ENCODE data around the gene SFI1.
A peak's percentile ranks its signal among the peaks of the same experiment; 100 is the strongest.

Gene SFI1

GRCh38 chr22:31622980-31623379 is 126.6 kb downstream of the SFI1 start:
- Mint-ChIP-seq H3K4me3 (no peak overlapping the region), H3K27me3 (ENCODE audit: low read depth) (no peaks in the 10 kb centered on the region), H3K9me3 (no peaks in the 10 kb centered on the region), H3K36me3 (ENCODE audit: low read depth) (peaks cover 10% of the 10 kb centered on the region), H3K27ac (no peak overlapping the region), H3K4me1 (peaks cover 31% of the 10 kb centered on the region)
- no peak for TF ChIP-seq CTCF (IDR thresholded peaks at IDR 0.05; ENCODE audit: unreplicated experiment in 3 of 3)

- no peaks in the 10 kb centered on the region for H3K27me3 Mint-ChIP-seq (ENCODE audit: low read depth)
- TF ChIP-seq CTCF (IDR thresholded peaks at IDR 0.05; ENCODE audit: unreplicated experiment in 3 of 3), result no peak
- peaks cover 37% of the 10 kb centered on the region for H3K4me1 Mint-ChIP-seq
- H3K27ac Mint-ChIP-seq, result no peak overlapping the region
- no peak overlapping the region for H3K4me3 Mint-ChIP-seq
- peaks cover 10% of the 10 kb centered on the region for H3K36me3 Mint-ChIP-seq (ENCODE audit: low read depth)
- no peaks in the 10 kb centered on the region for H3K9me3 Mint-ChIP-seq
Observed at GRCh38 chr22:31623592-31624304, 127.4 kb downstream of the SFI1 start.

GRCh38 chr22:31625257-31625640 is 128.9 kb downstream of the SFI1 start:
- Mint-ChIP-seq H3K36me3 (ENCODE audit: low read depth) (no peaks in the 10 kb centered on the region), H3K27me3 (ENCODE audit: low read depth) (no peaks in the 10 kb centered on the region), H3K27ac (peak overlapping the region in 1 of 3 experiments; percentile 66), H3K4me1 (peaks cover 37% of the 10 kb centered on the region), H3K4me3 (no peak overlapping the region), H3K9me3 (no peaks in the 10 kb centered on the region)
- TF ChIP-seq CTCF (IDR thresholded peaks at IDR 0.05; ENCODE audit: unreplicated experiment in 3 of 3), result no peak

- TF ChIP-seq CTCF (IDR thresholded peaks at IDR 0.05; ENCODE audit: unreplicated experiment in 3 of 3), result no peak
- Mint-ChIP-seq H3K27ac (peak overlapping the region in 2 of 3 experiments; percentile 70 to 80), H3K36me3 (ENCODE audit: low read depth) (no peaks in the 10 kb centered on the region), H3K27me3 (ENCODE audit: low read depth) (no peaks in the 10 kb centered on the region), H3K9me3 (no peaks in the 10 kb centered on the region), H3K4me3 (peak overlapping the region; percentile 30 to 69 (median 59)), H3K4me1 (peaks cover 37% of the 10 kb centered on the region)
Observed at GRCh38 chr22:31625661-31626426, 129.5 kb downstream of the SFI1 start.

GRCh38 chr22:31626427-31627150 is 130.3 kb downstream of the SFI1 start:
- no peaks in the 10 kb centered on the region for H3K9me3 Mint-ChIP-seq
- no peaks in the 10 kb centered on the region for H3K36me3 Mint-ChIP-seq (ENCODE audit: low read depth)
- no peak for TF ChIP-seq CTCF (IDR thresholded peaks at IDR 0.05; ENCODE audit: unreplicated experiment in 3 of 3)
- H3K27ac Mint-ChIP-seq, result peak overlapping the region in 2 of 3 experiments; percentile 54 to 80
- H3K4me1 Mint-ChIP-seq, result peaks cover 44% of the 10 kb centered on the region
- H3K27me3 Mint-ChIP-seq (ENCODE audit: low read depth), result no peaks in the 10 kb centered on the region
- peak overlapping the region in 1 of 3 experiments; percentile 51 for H3K4me3 Mint-ChIP-seq
